Testis (tissue), 3 donors: Measurements from ENCODE around the gene CPNE7. TPM values are rescaled to one million over a fixed set of nuclear protein-coding genes. Genes with fewer than 3 reads are reported as not detected.

ENCODE experiments used
- DNase-seq: peaks from one replicate; pipeline ENCODE4 v3.0.0-alpha.2; 2019
- H3K27ac ChIP-seq, 2 donors: fragments of 200-600 bp; sonication (generic); one replicate each; pipeline ENCODE4 v1.5.1; 2019
- H3K27me3 ChIP-seq: fragments of 200-600 bp; sonication (generic); one replicate; pipeline ENCODE4 v1.5.1; 2019
- H3K36me3 ChIP-seq: fragments of 200-600 bp; sonication (generic); one replicate; pipeline ENCODE4 v1.5.1; 2017; ENCODE audit warnings: low read depth; ENCODE audit errors: missing control alignments
- H3K4me1 ChIP-seq: fragments of 200-600 bp; sonication (generic); one replicate; pipeline ENCODE4 v1.5.1; 2019
- H3K4me3 ChIP-seq, 2 donors: fragments of 200-600 bp; sonication (generic); one replicate each; pipeline ENCODE4 v1.5.1; 2017 to 2019
- H3K9me3 ChIP-seq: fragments of 200-600 bp; sonication (generic); one replicate; pipeline ENCODE4 v1.5.1; 2017
- CTCF ChIP-seq, 3 experiments: fragments of 450-650 bp in 2 of 3; fragments of 200-600 bp in 1 of 3; sonication (generic) in 1 of 3; IDR thresholded peaks; one replicate each; pipeline ENCODE4 v1.5.1; 2016 to 2019; ENCODE audit warnings: antibody characterized with exemption in 3 of 3, mild to moderate bottlenecking in 2 of 3, moderate library complexity in 1 of 3
- POLR2A ChIP-seq: fragments of 450-650 bp; IDR thresholded peaks from one replicate; pipeline ENCODE4 v1.6.1; 2017; ENCODE audit warnings: antibody characterized with exemption, mild to moderate bottlenecking, moderate library complexity
- WGBS, 2 donors: methylation state at CpG; one replicate each; pipeline ENCODE4 v1.1.5; 2018; 5-methylcytosine and 5-hydroxymethylcytosine counted together
- intact Hi-C: fragments of 100-400 bp; cut with DNase I; formaldehyde crosslinking; loops from one replicate; pipeline ENCODE4 v1.15.1; 2023; ENCODE audit warnings: low total_unique reads
- polyA plus RNA-seq: library from polyadenylated mRNA; stranded (reverse); fragments of 350-450 nt; fragmentation: Illumina TruSeq; extraction: RNeasy Lipid Tissue Mini Kit (QIAGEN cat#74804); gene quantifications from one replicate; pipeline ENCODE4 v1.2.3, GENCODE V29; 2014; ENCODE audit warnings: low read depth, low replicate concordance; ENCODE audit not compliant: insufficient read depth
- total RNA-seq, 2 donors: library from RNA; depleted of rRNA; stranded (reverse); fragments of >200 nt; gene quantifications; one replicate each; pipeline ENCODE4 v1.2.3, GENCODE V29; 2016

CPNE7 gene
- total and polyA plus RNA-seq, 3 donors from 2014 or later = 3.3 to 15.0 (median 12.5) TPM

GRCh38 chr16:89561884-89562599 lies 13.5 kb upstream of the CPNE7 start:
- no peaks in the 10 kb centered on the region for H3K27me3 ChIP-seq
- peak overlapping the region in 1 of 2 donors; percentile 87 for H3K27ac ChIP-seq
- intact Hi-C loops = no loop called here
- no peaks in the 10 kb centered on the region for H3K36me3 ChIP-seq
- WGBS, 2 donors = 62 to 64% methylated on average over 23 of the region's 23 CpGs
- peaks cover 27% of the 10 kb centered on the region for H3K4me1 ChIP-seq
- DNase-seq = no peak
- no peak for TF ChIP-seq POLR2A
- TF ChIP-seq CTCF (IDR thresholded peaks at IDR 0.05) = no peak
- H3K9me3 ChIP-seq = no peaks in the 10 kb centered on the region
- peak overlapping the region in 1 of 2 donors; percentile 94 for H3K4me3 ChIP-seq

GRCh38 chr16:89562939-89563338 lies 12.6 kb upstream of the CPNE7 start:
- 79 to 82% methylated on average over 12 of the region's 12 CpGs for WGBS, 2 donors
- Histone ChIP-seq H3K36me3 (no peaks in the 10 kb centered on the region), H3K4me3 (no peak overlapping the region), H3K27me3 (no peaks in the 10 kb centered on the region), H3K27ac (no peak overlapping the region), H3K4me1 (peaks cover 27% of the 10 kb centered on the region), H3K9me3 (no peaks in the 10 kb centered on the region)
- TF ChIP-seq CTCF (IDR thresholded peaks at IDR 0.05) (no peak), POLR2A (no peak)
- no peak for DNase-seq
- intact Hi-C loops = no loop called here

GRCh38 chr16:89563639-89564392 lies 11.7 kb upstream of the CPNE7 start:
- Histone ChIP-seq H3K36me3 (no peaks in the 10 kb centered on the region), H3K4me1 (peaks cover 27% of the 10 kb centered on the region), H3K4me3 (no peak overlapping the region), H3K27ac (no peak overlapping the region), H3K27me3 (no peaks in the 10 kb centered on the region), H3K9me3 (no peaks in the 10 kb centered on the region)
- no peak for DNase-seq
- WGBS, 2 donors = 67 to 82% methylated on average over 11 to 12 of the region's 12 CpGs
- intact Hi-C loops = no loop called here
- TF ChIP-seq CTCF (IDR thresholded peaks at IDR 0.05) (no peak), POLR2A (no peak)

- H3K27me3 ChIP-seq = no peaks in the 10 kb centered on the region
- intact Hi-C loops = no loop called here
- no peak overlapping the region for H3K27ac ChIP-seq
- H3K36me3 ChIP-seq = no peaks in the 10 kb centered on the region
- H3K4me1 ChIP-seq = peaks cover 27% of the 10 kb centered on the region
- TF ChIP-seq POLR2A = no peak
- no peak for TF ChIP-seq CTCF (IDR thresholded peaks at IDR 0.05)
- WGBS, 2 donors = 72 to 77% methylated on average over 21 to 22 of the region's 22 CpGs
- no peak for DNase-seq
- H3K4me3 ChIP-seq = no peak overlapping the region
- H3K9me3 ChIP-seq = no peaks in the 10 kb centered on the region
Observed at GRCh38 chr16:89564476-89565255, 10.9 kb upstream of the CPNE7 start.
